Activated CD8-positive, alpha-beta memory T cell treated with anti-CD3 and anti-CD28 coated beads, Interleukin-2, amount 10 ng/mL, durations not matched to agents 7 days and 5 days (primary cell): ENCODE results near the gene LGALS12. TPM values are rescaled to one million over a fixed set of nuclear protein-coding genes. Genes with fewer than 3 reads are reported as not detected.
"Not testable (repeated sequence)": the region's sequence is repeated elsewhere in the genome, so short reads cannot be mapped to it uniquely, and the experiment has no call there.

Source experiments
- ATAC-seq: fragments of 150-1000 bp; cut with Tn5 transposase; one replicate; pipeline ENCODE4 v1.10.0; 2021; ENCODE audit warnings: moderate library complexity
- CTCF ChIA-PET: fragments of 350-600 bp; sonication (Branson Sonifier 250); formaldehyde crosslinking; loops from one replicate; lab custom pipeline; 2021; ENCODE audit warnings: antibody characterized with exemption; lab: Charles Lee
- DNase-seq: peaks from one replicate; pipeline ENCODE4 v3.0.0-alpha.2; 2020
- H3K27ac Mint-ChIP-seq: one replicate; pipeline ENCODE4 v1.8.0; 2021; ENCODE audit warnings: mild to moderate bottlenecking, mixed read lengths
- H3K27me3 Mint-ChIP-seq: one replicate; pipeline ENCODE4 v1.8.0; 2021; ENCODE audit warnings: mixed read lengths
- H3K36me3 Mint-ChIP-seq: one replicate; pipeline ENCODE4 v1.8.0; 2021; ENCODE audit warnings: mild to moderate bottlenecking, mixed read lengths
- H3K4me1 Mint-ChIP-seq: one replicate; pipeline ENCODE4 v1.8.0; 2021; ENCODE audit warnings: mixed read lengths
- H3K4me3 Mint-ChIP-seq: one replicate; pipeline ENCODE4 v1.8.0; 2021; ENCODE audit warnings: mild to moderate bottlenecking, moderate library complexity, mixed read lengths
- H3K9me3 Mint-ChIP-seq: one replicate; pipeline ENCODE4 v1.8.0; 2022; ENCODE audit warnings: low read depth, mixed read lengths
- total RNA-seq, 2 experiments: library from RNA; stranded (reverse); gene quantifications; one replicate each; pipeline ENCODE4 v1.2.3, GENCODE V29; 2021

The LGALS12 gene
- total RNA-seq, 2 experiments from 2014 or later: 0.23 to 0.29 TPM

DNA sequence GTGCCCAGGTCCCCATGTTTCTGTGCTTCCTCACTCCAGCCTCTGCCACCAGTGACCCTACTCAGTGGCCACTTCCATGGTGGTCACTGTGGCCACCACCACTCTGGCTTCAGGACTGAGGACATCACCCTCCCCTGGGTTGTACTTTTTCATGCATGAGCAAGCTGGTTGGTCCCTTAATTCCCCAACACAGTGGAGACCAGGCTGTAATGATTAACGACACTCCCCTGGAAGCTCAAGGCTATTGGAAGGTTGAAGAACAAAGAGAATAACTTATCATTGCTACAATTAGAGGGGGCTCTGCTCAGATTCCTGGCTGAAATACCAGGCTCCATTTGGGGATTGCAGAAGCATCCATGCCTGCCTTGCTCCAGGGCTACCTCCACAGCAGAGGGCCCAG, 41.2 kb downstream of the LGALS12 start:
- Mint-ChIP-seq H3K9me3 (no peaks in the 10 kb centered on the region), H3K36me3 (peaks cover 32% of the 10 kb centered on the region), H3K27ac (no peak overlapping the region), H3K27me3 (no peaks in the 10 kb centered on the region), H3K4me1 (peaks cover 21% of the 10 kb centered on the region), H3K4me3 (no peak overlapping the region)
- CTCF ChIA-PET: interaction anchor here (0.7 to 1.1 kb wide), 3 partner anchors 10 to 220 kb away, joined by 3 read pairs; partner anchors contain the start of gene PLAAT4
- ATAC-seq: no peak
- DNase-seq: no peak

DNA sequence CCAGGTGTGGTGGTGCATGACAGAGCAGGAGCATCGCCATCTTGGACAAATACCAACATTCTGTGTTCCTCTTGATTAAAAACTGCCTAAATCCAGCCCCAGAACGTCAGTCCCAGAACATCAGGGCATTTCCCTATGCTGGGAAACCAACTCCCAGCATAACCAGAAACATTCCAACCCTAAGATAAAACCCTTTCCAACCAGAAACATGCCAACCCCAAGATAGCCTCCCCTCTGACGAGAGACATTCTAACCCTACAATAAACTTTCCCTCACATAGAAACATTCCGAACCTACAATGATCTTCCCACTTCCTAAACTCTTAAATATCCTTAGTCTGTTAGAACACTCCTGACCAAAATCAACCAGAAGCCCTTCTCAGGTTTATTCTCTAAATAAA, 42.3 kb downstream of the LGALS12 start:
- peaks cover 29% of the 10 kb centered on the region for H3K4me1 Mint-ChIP-seq
- no peak overlapping the region for H3K4me3 Mint-ChIP-seq
- H3K9me3 Mint-ChIP-seq: no peaks in the 10 kb centered on the region
- no peak for ATAC-seq
- no peak overlapping the region for H3K27ac Mint-ChIP-seq
- no peak for DNase-seq
- H3K27me3 Mint-ChIP-seq: no peaks in the 10 kb centered on the region
- H3K36me3 Mint-ChIP-seq: peaks cover 31% of the 10 kb centered on the region
- CTCF ChIA-PET: no interaction called here

DNA sequence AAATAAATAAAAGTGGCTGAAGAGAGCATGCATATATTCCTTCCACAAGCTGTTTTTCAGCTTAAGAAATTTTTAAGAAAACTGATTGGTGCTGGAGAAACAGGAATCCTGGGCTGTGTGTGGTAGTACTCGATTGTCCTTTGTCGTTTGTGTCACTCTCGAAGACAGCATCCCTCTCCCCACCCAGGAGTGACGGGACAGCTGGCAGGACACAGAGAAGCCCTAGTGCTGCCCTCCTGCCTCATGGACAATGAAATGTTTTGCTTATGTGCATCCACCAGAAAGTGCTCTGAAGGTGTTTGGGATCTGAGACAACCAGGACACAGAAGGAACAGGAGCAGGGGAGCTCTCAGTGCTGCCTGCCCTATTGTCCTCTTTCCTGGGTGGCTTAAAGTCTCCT, 43.5 kb downstream of the LGALS12 start:
- ATAC-seq (no peak), DNase-seq (no peak)
- no peak overlapping the region for H3K4me3 Mint-ChIP-seq
- CTCF ChIA-PET: interaction anchor here (0.9 kb wide), 1 partner anchor 12 kb away, joined by 3 read pairs; no protein-coding TSS in a partner anchor
- no peak overlapping the region for H3K27ac Mint-ChIP-seq
- H3K9me3 Mint-ChIP-seq: no peaks in the 10 kb centered on the region
- H3K27me3 Mint-ChIP-seq: no peaks in the 10 kb centered on the region
- H3K36me3 Mint-ChIP-seq: peaks cover 26% of the 10 kb centered on the region
- peaks cover 41% of the 10 kb centered on the region for H3K4me1 Mint-ChIP-seq

DNA sequence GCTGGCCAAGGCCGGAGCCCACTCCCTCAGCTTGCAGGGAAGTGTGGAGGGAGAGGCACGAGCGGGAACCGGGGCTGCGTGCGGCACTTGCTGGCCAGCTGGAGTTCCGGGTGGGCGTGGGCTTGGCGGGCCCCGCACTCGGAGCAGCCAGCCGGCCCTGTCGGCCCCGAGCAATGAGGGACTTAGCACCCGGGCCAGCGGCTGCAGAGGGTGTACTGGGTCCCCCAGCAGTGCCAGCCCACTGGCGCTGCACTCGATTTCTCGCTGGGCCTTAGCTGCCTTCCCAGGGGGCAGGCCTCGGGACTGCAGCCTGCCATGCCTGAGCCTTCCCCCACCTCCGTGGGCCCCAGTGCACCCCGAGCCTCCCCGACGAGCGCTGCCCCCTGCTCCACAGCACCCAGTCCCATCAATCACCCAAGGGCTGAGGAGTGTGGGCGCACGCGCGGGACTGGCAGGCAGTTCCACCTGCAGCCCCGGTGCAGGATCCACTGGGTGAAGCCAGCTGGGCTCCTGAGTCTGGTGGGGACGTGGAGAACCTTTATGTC, 44.3 kb downstream of the LGALS12 start:
- not testable (repeated sequence) for H3K9me3 Mint-ChIP-seq, ATAC-seq, H3K4me3 Mint-ChIP-seq, H3K27me3 Mint-ChIP-seq, H3K27ac Mint-ChIP-seq, DNase-seq
- Mint-ChIP-seq H3K4me1 (peaks cover 46% of the 10 kb centered on the region), H3K36me3 (peaks cover 18% of the 10 kb centered on the region)
- CTCF ChIA-PET: interaction anchor here (1.7 kb wide), 1 partner anchor 17 kb away, joined by 4 read pairs; no protein-coding TSS in a partner anchor

DNA sequence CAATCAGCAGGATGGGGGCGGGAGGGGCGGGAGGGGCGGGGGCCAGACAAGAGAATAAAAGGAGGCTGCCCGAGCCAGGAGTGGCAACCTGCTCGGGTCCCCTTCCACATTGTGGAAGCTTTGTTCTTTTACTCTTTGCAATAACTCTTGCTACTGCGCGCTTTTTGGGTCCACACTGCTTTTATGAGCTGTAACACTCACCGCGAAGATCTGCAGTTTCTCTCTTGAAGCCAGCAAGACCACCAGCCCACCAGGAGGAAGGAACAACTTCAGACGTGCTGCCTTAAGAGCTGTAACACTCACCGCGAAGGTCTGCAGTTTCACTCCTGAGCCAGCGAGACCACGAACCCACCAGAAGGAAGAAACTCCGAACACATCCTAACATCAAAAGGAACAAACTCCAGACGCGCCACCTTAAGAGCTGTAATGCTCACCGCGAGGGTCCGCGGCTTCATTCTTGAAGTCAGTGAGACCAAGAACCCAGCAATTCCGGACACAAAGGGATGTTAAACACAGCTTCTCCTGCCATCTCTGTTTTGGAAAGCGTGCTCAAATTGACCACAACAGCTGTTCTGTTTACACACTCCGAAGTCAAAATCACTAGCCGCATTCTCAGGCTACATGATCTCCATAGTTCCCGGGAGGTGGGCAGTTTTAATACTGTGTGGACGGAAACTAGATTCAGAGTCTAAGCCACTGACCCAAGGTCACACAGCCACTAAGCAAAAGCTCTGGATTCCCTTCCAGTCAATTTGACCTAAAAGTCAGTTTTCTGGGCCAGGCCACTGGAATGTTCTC, 45.4 kb downstream of the LGALS12 start:
- H3K4me3 Mint-ChIP-seq: peak overlapping the region; percentile 65
- CTCF ChIA-PET: interaction anchor here (0.9 to 4.3 kb wide), 15 partner anchors 8 to 286 kb away, joined by 3 to 46 read pairs (median 5); partner anchors contain the start of genes ATL3, PLAAT2 and PLAAT4
- peaks cover 13% of the 10 kb centered on the region for H3K36me3 Mint-ChIP-seq
- DNase-seq (peak; percentile 67), ATAC-seq (peak; percentile 21)
- peaks cover 51% of the 10 kb centered on the region for H3K4me1 Mint-ChIP-seq
- H3K27me3 Mint-ChIP-seq: no peaks in the 10 kb centered on the region
- no peaks in the 10 kb centered on the region for H3K9me3 Mint-ChIP-seq
- H3K27ac Mint-ChIP-seq: peak overlapping the region; percentile 88

DNA sequence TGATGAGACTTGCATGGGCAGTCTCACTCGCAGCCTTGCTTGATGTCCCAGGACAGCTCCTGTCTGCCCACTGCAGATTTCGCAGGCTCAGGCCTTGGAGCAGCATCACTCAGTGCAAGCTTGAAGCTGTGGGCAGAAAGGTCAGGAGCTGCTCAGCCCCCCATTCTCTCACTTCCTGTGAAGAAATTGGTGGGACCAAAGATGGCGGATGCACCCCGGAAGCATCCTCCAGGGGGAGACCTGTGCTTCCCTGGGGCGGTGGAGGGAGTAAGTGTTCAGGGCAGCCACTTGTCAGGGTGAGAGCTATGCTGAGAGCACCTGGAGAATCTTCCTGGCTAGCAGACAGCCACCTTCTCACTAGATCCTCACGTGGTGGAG, 46.0 kb downstream of the LGALS12 start:
- peak; percentile 56 for ATAC-seq
- H3K4me1 Mint-ChIP-seq: peaks cover 51% of the 10 kb centered on the region
- peak overlapping the region; percentile 88 for H3K27ac Mint-ChIP-seq
- CTCF ChIA-PET: interaction anchor here (0.9 to 4.3 kb wide), 14 partner anchors 8 to 285 kb away, joined by 3 to 46 read pairs (median 6); partner anchors contain the start of genes ATL3, PLAAT2 and PLAAT4
- H3K4me3 Mint-ChIP-seq: peak overlapping the region; percentile 65
- DNase-seq: peak; percentile 73
- H3K9me3 Mint-ChIP-seq: no peaks in the 10 kb centered on the region
- no peaks in the 10 kb centered on the region for H3K27me3 Mint-ChIP-seq
- H3K36me3 Mint-ChIP-seq: peaks cover 8% of the 10 kb centered on the region

DNA sequence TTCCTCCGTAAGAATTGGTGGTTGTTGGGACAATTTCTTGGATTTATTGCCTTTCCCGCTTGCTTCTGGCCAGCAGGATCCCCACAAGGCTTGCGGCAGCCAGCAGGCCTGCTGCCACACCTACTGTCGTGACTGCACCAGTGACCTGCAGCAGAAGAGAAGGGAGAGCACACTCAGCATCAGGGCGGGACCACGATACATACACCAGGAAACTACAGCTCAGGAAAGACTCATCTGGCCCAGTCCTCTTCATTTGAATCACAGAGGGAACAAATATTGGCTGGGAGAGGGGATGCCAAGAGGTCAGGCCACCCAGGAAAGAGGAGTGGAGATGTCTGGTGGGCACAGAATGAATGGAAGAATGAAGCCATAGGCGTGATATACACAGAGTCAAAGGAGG, 47.0 kb downstream of the LGALS12 start:
- DNase-seq: no peak
- ATAC-seq: no peak
- H3K27ac Mint-ChIP-seq: peak overlapping the region; percentile 88
- H3K27me3 Mint-ChIP-seq: no peaks in the 10 kb centered on the region
- CTCF ChIA-PET: interaction anchor here (1.3 to 4.3 kb wide), 4 partner anchors 14 to 118 kb away, joined by 7 to 46 read pairs (median 10); partner anchors contain the start of genes ATL3 and PLAAT4
- peaks cover 8% of the 10 kb centered on the region for H3K36me3 Mint-ChIP-seq
- no peaks in the 10 kb centered on the region for H3K9me3 Mint-ChIP-seq
- H3K4me3 Mint-ChIP-seq: peak overlapping the region; percentile 34
- peaks cover 51% of the 10 kb centered on the region for H3K4me1 Mint-ChIP-seq

DNA sequence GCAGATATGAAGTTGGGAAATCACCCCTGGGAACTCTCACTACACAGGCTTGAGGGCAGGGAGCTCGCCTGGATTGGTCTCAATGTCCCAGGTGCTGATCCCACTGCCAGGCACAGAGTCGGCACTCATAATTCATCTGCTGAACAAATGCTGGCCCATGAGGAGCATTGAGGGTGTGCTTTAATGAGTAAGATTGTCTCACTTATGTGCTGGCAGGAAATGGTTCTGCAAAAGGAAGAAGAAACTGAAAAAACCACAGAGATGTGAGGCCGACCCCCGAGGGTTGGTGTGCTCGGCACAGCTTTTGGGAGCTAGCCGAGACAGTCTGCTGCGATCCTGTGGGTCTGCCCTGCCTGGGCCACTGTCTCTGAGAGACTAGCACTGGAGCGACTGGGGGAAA, 47.9 kb downstream of the LGALS12 start:
- Mint-ChIP-seq H3K4me1 (peaks cover 51% of the 10 kb centered on the region), H3K27ac (peak overlapping the region; percentile 88), H3K4me3 (peak overlapping the region; percentile 50), H3K27me3 (no peaks in the 10 kb centered on the region), H3K36me3 (peaks cover 3% of the 10 kb centered on the region), H3K9me3 (no peaks in the 10 kb centered on the region)
- CTCF ChIA-PET: interaction anchor here (1.3 to 4.3 kb wide), 5 partner anchors 10 to 22 kb away, joined by 4 to 46 read pairs (median 5); partner anchors contain the start of gene PLAAT4
- DNase-seq (peak; percentile 83), ATAC-seq (peak; percentile 79)

DNA sequence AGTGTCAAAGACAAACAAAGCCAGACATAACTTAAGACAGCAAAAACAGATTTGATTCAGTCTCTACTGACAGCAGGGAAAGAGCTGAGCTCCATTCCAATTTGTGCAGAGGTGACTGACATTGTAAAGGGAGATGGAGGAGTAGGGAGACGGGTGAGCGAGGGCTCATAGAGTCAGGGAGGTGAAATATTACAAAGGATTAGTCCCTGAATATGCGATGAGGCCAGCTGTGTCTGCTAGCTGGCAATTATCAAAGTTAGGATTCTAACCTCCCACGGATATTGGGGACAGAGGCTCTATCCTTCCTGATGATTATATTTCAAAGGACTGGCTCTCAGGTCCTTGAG, 49.0 kb downstream of the LGALS12 start:
- no peak overlapping the region for H3K4me3 Mint-ChIP-seq

DNA sequence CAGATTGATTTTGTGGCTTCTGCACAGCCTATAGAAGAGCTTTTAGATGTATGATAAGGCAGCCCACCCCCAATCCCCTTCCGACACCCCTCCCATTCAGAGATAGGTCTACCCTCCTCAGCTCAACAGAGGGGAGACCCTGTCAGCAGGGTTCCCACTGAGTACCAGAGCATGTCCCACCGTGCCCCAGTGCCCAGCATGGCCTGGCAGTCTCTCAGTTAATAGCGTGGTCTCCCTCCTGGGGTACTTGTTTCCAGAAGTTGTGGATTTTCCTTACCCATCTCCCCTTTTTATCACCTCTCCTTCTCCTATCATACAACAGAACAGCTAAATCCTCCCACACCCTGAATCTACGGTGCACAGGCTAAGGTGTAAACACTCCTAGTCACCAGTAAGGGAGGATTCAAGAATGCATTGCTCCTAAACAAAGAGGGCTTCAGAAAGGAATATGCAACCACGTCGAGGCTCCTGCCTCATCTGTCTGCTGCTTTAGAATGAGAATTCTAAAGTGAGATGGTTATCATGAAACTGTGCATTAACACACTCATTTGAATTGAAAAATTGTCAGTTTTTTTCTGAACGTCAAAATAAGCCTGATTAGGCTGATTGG, 50.6 kb downstream of the LGALS12 start:
- ATAC-seq (no peak), DNase-seq (no peak)
- Mint-ChIP-seq H3K4me1 (peaks cover 52% of the 10 kb centered on the region), H3K36me3 (no peaks in the 10 kb centered on the region), H3K27me3 (no peaks in the 10 kb centered on the region), H3K4me3 (no peak overlapping the region), H3K9me3 (no peaks in the 10 kb centered on the region), H3K27ac (no peak overlapping the region)
- CTCF ChIA-PET: no interaction called here

More for the DNA sequence above, 49.0 kb downstream of the LGALS12 start:
- Mint-ChIP-seq H3K36me3 (peaks cover 3% of the 10 kb centered on the region), H3K27me3 (no peaks in the 10 kb centered on the region), H3K4me1 (peaks cover 48% of the 10 kb centered on the region), H3K9me3 (no peaks in the 10 kb centered on the region), H3K27ac (peak overlapping the region; percentile 88)
- DNase-seq (no peak), ATAC-seq (no peak)
- CTCF ChIA-PET: interaction anchor here (1.7 to 4.3 kb wide), 3 partner anchors 9 to 17 kb away, joined by 5 to 46 read pairs (median 5); partner anchors contain the start of gene PLAAT4

DNA sequence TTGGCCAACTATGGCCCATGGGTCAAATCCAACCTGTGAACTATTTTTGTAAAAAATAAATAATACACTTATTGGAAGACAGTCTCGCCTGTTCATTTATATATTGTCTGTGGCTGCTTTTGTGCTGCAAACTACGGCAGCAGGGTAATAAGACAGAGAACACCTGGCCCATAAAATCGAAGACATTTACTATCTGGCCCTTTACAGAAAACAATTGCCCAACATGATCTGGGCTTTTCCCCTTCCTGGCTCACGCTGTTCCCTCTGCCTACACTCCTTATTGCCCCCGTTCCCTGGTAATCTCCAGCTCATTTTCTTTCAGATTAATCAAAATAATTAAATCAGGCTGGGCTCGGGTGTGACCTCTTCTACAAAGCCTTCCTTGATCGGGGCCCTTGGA, 51.7 kb downstream of the LGALS12 start:
- no peaks in the 10 kb centered on the region for H3K9me3 Mint-ChIP-seq
- H3K27me3 Mint-ChIP-seq: no peaks in the 10 kb centered on the region
- CTCF ChIA-PET: no interaction called here
- no peaks in the 10 kb centered on the region for H3K36me3 Mint-ChIP-seq
- no peak for ATAC-seq
- H3K27ac Mint-ChIP-seq: no peak overlapping the region
- no peak for DNase-seq
- H3K4me3 Mint-ChIP-seq: no peak overlapping the region
- peaks cover 47% of the 10 kb centered on the region for H3K4me1 Mint-ChIP-seq

DNA sequence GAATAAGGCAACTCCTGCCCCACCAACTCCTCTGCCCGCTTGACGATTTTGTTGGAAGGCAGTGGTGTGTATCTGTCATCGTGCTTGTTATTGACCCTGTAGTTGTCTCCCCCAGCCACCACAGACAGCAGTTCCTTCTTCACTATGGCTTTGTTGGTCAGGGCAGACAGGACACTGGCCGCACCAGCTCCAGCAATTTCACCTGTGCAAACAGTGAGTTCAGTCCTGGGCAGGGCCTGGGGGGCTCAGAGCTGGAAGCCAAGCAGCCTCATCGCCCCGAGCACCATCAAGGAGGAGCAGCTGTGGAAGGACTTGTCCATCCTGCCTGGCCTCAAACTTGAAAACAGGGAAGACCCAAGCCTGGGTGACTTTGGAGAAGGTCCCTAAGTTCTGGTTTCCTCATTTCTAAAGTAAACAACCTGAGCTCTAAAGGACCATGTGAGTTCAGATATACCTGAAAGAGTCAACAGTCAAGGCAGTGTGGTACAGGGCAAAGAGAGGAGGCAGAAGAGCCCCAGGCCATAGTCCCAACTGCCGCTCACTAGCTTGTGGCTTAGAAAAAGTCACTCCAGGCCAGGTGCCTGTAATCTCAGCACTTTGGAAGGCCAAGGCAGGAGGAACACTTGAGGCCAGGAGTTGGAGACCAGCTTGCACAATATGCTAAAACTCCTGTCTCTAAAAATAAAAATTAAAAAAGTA, 52.7 kb downstream of the LGALS12 start:
- peaks cover 43% of the 10 kb centered on the region for H3K4me1 Mint-ChIP-seq
- DNase-seq (no peak), ATAC-seq (no peak)
- no peak overlapping the region for H3K4me3 Mint-ChIP-seq
- H3K27ac Mint-ChIP-seq: no peak overlapping the region
- no peaks in the 10 kb centered on the region for H3K27me3 Mint-ChIP-seq
- no peaks in the 10 kb centered on the region for H3K9me3 Mint-ChIP-seq
- CTCF ChIA-PET: interaction anchor here (1.0 kb wide), 1 partner anchor 15 kb away, joined by 4 read pairs; no protein-coding TSS in a partner anchor
- H3K36me3 Mint-ChIP-seq: no peaks in the 10 kb centered on the region
